ENCODE data around the gene LRRK1.

The LRRK1 gene

DNA sequence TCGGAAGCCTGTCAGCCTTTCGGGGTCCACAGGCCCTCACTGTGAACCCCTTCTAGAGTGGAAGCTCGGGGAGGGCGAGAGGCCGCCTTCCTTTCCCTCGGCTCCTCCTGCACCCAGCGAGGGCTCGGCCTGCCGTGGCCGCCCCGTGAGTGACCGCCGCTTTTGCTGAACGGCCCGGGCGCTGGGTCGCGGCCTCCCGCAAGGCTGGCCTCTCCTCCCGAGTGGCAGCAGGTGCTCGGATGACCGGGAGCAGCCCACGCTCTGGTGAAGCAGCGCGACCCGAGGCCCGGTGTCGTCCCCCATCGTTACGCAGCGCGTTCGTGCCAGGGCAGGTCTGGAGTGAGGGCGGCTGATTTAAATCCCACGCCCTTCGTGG lies 53.8 kb downstream of the LRRK1 start:
- DNase-seq (ENCODE audit: low read depth), result no peak

DNA sequence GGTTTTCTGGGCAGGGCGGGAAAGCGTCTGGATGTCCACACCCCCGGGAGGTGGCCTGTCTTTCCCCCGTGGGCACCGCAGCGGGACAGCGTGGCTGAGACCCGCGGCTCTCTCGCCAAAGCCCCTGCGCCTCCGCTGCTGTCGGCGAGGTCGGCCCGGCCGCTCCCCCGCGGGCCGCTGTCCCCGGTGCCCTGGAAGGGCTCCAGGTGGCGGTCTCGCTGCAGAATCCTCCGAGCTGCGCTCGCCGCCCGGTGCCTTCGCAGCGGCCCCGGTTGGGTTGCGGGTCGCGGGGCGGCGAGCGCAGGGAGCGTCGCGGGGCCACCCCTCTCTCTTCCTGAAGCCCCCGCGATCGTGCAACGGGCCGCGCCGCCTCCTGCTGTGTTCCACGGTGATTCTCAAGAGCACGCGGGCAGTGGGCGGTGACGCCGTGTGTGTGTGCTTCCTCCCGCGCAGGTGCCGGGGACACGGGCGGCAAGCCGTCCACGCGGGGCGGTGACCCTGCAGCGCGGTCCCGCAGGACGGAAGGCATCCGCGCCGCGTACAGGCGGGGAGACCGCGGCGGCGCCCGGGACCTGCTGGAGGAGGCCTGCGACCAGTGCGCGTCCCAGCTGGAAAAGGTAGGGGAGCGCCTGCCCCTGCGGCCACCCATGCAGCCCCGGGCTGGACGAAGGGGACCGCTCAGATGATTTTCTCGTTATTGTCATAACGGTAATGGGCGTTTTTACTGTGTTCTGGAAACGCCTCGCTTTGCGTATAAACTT lies 54.4 kb downstream of the LRRK1 start:
- no peak for DNase-seq (ENCODE audit: low read depth)

DNA sequence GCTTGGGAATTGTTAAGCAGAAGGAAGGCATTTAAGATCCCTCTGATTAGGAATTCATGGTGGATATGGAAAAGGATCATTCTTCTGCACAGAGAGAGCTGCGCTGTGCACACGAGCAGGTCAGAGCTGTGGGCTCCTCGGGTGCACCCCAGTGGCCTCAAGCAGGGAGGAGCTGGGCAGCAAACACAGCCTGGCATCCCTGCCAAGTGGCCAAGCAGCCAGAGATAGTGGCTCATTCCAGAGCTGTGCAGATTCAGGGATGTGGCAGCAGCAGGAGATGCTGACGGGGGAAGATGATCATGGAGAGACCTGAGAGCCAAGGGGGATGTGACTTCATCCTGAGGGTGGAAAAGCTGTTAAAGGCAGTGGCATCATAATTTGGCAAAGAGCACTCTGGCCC lies 55.9 kb downstream of the LRRK1 start:
- no peak for DNase-seq (ENCODE audit: low read depth)

DNA sequence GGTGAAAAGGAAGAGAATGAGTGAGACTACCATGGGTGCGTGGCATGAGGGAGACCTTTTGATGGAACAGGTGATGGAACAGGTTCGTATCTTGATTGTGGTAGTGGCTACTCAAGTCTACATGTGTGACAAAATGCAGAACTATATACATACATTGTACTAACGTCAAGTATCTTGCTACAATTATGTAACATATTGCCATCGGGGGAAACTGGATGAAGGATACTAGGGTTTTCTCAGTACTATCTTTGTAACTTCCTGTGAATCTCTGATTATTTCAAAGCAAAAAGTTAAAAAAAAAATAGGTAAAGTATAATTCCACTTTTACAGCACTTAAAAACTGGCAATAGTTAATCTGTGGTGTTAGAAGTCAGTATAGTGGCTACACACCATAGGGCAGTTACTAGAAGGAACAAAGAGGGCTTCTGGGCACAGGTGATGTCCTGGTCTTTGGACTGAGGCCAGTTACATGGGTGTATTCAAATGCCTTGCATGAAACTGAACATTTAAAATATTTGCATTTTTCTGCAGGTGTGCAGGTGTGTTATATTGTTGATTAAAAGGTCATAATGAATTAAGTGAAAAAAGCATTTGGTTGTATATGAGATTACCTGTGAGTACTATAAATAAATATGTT lies 61.4 kb downstream of the LRRK1 start:
- DNase-seq (ENCODE audit: low read depth), result no peak

DNA sequence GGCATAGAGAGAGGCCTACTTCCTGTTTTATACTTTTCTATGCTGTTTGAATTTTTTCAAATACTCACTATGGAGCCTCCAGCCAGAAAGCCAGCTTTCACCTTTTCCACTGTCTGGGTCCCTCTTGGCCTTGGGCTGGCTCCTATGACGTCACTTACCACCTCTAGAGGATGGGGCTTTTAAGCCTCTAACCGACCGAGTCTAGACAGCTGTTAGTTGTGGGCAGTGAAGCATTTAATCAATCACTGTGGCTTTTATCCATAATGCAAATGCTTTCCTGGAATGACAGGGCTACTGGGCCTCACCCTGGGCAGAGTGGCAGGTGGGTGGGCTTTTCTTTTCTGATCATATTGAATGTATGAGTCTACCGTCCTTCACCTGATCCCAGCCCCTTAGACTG lies 61.9 kb downstream of the LRRK1 start:
- DNase-seq (ENCODE audit: low read depth), result no peak

DNA sequence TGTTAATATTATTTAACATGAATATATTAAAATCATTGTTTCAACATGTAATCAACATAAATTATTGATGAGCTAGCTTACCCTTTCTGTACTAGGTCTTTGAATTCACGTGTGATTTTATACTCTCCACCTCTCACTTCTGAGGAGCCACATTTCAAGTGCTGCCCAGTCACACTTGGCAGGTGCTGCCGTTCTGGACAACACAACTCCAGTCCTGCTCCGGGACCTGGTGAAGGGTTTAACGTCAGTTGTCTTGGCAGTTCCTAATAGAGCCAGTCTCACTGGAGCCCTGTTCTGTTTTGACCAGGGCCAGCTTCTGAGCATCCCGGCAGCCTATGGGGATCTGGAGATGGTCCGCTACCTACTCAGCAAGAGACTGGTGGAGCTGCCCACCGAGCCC lies 64.1 kb downstream of the LRRK1 start:
- DNase-seq (ENCODE audit: low read depth), result no peak

DNA sequence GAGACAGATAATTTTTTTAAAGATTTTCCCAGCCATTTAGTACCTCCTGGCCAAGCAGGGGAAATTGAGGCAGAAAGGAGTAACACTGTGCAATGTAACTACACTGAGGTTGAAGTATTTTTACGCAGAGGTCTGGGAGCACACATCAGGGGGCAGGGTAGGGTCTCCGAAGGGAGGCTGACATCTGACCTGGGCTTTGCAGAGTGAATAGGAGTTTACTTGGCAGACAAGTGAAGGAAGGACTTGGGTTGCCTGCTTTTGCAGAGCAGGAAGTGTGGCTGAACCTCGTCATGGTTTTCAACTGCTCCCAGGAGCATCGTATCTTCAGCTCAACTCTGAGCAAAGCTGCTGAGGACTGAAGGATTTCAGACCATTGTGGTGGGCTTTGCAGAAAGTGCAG lies 66.2 kb downstream of the LRRK1 start:
- no peak for DNase-seq (ENCODE audit: low read depth)

DNA sequence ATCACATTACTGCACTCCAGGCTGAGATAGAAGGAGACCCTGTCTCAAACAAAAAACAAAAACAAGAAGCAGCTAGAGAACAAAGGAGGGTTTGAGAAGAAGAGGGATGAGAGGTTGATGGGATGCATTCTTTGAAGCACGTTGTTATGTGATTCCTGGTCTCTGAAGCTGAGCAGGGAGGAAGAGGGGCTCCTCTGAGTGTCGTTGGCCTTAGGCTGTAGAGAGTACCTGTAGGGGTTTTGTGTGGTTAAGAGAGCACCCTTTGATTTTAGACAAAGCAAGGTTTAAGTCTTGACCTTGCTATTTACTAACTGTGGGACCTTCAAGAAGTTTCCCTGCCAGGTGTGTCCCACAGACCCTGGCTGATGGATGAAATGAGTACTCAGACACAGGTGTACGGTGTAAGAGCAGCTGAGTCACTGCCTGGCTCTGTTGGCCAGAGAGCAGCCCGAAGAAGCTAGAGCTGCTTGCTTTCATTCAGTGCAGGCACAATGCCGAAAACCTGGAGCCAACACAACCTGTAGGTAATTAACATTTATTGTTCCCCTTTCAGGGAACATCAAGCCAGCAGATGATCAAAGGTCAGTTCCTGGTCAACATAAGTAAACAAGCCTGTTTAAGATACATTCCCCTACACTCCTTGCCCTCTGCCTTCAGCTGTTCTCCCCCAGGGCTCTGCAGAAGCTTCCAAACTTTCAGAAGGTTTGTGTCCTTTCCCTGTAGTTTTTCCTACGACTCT lies 67.2 kb downstream of the LRRK1 start:
- DNase-seq (ENCODE audit: low read depth), result no peak

DNA sequence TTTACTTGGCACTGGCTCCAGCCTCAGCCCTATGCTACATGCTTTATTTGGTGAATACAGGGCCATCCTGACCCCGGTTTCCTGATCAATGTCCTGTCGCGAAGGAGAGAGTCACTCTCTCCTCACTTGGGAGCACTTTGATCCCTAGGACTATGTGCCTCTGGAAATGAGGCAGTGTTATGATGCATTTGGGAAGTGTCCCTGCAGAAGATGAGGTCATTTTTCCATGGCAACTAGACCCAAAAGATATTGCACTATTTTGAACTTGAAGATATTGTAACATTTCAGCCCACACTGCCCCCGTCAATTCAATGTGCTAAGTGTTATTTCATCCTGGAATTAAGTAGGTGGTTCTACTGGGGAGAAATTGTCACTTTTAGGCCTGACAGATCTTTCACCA lies 68.0 kb downstream of the LRRK1 start:
- no peak for DNase-seq (ENCODE audit: low read depth)

DNA sequence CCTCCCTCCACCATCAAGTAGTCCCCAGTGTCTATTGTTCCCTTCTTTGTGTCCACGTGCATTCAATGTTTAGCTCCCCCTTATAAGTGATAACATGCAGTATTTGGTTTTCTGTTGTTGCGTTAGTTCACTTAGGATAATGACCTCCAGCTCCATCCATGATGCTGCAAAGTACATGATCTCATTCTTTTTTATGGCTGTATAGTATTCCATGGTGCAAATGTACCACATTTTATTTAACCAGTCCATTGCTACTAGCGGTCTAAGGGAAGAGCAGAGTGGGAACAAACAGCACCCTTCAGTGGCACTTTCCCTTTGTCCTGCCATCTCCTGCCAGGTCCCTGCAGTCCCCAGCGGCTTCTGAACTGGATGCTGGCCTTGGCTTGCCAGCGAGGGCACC lies 69.1 kb downstream of the LRRK1 start:
- DNase-seq (ENCODE audit: low read depth), result no peak

DNA sequence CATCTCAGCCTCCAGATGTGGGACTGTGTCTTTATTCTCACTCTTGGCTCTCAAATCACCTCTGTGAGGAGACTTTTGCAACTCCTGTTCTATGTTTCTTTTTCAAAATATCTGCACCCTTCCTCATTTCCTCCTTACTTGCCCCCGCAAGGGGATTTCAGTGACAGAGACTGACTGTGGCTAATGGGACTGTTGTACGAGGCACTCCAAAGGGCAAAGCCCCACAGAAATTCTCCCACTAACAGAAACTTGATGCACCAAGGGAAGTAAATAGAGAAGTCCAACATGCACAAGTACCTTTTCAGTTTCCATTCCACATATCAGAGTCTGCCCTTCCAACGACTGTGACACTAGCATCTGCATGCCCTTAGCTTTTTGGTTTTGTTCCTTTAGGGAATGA lies 69.7 kb downstream of the LRRK1 start:
- DNase-seq (ENCODE audit: low read depth), result no peak

DNA sequence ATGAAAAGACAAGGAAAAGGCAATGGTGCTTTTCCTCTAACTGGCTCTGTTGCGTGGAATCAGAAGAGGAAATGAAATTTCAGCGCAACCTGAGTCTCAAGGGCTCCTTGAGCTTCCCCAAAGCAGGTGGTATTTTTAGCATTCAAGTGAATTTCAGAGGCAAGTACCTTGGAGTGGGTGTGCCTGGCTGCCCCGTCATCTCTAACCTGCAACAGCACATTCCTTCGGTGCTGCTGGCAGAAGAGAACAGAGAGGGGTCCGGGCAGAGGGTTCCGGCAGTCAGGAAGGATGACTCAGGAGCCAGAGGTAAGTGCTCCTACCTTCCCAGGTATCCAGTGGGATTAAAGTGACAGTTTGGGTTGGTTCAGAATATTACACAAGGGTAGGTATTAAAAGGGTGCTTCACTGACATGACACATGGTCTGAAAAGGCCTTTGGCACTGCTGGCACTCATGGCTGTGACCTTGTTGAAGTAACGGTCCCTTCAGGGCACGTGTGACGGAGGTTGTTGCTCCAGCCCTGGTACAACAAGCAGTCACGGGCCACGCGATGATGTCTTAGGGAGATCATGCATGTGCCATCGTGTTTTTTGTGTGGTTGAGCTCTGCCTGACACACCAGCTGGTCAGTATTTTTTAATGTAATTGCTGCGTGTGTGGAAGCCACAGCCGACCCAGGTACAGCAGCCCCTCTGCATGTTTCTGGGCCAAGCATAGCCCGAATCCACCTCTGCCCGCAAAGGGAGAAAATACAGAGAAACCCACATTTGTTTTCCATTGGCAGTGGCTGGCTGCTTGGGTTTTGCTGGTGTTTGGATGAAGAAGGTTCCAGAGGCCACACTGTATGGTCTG lies 75.7 kb downstream of the LRRK1 start:
- DNase-seq (ENCODE audit: low read depth), result no peak

DNA sequence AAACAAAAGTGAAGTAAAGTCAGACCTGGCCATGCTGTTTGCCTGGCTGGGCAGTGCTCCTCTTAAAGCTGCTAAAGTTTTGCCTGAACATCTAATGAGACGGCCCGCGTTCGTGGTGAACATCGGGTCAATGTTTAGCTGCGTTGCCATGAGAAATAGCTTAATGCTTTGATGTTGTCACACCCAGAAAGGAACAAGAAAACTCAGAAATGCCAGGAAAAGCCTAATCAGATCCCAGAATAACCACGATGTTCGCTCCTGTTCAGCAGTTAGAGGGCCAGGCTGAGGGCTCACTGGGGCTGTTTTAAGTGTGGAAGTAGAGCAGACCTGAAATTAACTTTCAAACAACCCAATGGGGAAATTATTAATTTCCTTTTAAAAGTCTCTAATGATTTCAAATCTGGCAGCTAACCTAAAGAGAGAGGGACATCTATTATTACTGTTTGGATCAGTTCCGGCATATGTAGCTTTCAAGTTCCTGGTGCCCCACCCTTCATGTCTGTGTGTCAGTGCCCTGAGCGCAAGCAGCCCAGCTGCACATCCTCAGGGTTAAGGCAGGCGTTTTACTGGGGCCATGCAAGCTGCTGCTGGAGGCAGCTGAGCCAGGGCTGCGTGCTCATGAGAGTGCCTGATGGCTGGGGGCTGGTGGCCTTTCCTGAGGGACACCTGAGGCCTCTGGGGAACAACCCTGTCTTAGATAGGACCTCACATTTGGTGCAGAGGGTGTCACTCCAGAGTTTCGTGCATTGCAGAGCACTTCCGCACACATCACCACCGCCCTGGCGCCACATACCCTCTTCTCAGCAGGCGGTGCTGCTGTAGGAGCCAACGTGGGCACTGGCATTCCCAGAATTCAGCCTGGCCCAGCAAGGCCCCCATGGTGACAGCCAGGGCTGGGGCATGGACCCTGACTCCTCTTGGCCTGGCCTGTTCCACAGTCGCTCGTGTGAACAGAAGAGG lies 76.6 kb downstream of the LRRK1 start:
- no peak for DNase-seq (ENCODE audit: low read depth)

DNA sequence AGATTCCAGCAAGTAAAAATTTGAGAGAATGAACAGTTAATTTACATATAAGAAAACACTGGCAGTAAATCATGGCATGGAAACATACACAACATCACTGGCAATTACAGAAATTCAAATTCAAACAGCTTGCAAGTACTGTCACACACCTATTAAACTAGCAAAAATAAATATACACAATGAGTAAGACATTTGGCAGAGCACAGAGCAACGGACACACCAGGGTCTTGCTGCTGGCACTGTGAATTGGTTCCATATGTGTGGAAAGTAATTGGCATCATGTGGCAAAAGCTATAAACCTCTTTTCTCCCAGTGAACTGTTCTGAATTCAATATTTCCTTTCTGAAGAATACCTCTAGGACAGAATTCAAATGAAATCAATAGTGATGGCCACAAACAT lies 78.3 kb downstream of the LRRK1 start:
- no peak for DNase-seq (ENCODE audit: low read depth)

DNA sequence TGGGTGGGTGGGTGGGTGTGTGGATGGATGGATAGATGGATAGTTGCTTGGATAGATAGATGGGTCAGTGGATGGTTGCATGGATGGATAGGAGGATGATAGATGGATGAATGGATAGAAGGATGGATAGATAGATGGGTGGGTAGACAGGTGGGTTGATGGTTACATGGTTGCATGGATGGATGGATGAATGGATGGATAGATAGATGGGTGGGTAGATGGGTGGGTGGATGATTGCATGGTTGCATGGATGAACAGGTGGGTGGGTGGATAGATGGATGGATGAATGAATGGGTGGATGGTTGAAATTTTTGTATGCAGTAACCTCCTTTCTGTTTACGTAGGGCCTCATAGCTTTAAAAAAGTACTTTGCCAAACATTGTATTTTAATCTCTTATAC lies 79.5 kb downstream of the LRRK1 start:
- DNase-seq (ENCODE audit: low read depth), result no peak

DNA sequence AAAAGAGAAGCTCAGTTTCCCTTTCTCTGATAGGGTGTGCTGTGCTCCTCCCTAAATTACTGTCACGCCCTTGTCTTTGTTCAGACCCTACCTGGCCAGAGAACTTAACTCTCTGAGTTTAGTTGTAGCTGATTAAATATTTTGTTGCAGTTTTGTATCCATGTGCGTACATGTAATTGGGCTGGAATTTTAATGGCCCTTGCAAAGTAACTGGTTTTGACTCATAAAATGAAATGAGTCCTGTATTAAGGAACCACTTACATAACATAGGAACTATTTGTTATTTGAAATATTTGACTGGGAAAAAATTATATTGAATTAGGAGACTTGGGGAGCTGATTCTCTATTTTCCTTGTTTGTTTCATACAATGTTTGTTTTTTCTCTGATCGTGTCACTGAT lies 80.2 kb downstream of the LRRK1 start:
- DNase-seq (ENCODE audit: low read depth), result no peak

DNA sequence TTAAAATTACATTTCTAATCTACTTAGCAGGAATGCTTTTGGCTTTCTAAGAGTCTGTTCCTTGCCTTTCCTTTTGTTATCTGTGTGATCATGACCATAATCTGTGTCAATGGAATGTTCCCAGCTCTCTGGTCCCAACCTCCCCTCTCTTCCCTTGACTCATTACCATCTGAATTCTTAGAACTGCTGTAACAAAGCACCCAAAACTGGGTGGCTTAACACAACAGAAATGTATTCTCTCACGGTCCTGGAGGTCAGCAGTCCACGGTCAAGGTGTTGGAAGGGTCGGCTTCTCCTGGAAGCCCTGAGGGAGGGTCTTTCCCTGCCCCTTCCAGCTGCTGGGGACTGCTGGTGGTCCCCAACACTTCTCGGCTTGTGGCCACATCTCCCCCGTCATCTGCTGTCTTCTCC lies 81.1 kb downstream of the LRRK1 start:
- DNase-seq (ENCODE audit: low read depth), result no peak

DNA sequence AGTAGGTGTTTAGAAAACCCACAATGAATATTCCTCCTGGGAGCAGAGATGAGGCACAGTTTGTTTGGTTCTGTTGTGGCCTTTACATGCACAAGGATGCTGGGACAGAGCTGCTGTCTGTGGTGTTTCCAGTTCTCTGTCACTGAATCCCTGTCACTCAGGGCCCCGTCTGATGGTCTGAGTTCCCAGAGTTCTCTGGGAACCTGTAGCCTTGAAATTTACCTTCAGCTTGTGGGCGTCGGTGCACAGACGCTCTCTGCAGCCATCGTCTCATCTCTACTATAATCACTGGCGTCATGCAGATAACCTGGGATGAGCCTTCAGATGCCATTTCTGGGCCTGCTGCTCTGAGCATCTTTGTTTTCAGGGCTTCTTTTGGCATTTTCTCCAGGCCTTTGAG lies 81.9 kb downstream of the LRRK1 start:
- DNase-seq (ENCODE audit: low read depth), result no peak

DNA sequence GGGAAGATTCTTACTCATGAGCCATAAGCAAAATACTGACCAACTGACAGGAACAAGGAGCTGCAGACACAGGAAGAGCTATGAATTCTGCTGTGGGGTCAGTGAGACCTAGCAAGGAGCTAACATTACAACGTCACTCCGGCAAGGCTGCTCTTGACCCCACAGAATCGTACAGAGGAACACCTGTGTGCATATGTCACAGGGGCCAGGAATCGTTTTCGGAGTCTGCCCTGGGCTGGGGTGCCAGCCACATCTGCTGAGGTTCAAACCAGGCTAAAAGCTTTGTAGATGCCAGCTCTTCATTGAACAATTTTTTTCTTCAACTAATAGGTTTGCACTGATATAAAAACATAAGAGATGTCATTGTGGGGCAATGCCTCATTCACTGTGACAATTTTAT lies 82.6 kb downstream of the LRRK1 start:
- no peak for DNase-seq (ENCODE audit: low read depth)

DNA sequence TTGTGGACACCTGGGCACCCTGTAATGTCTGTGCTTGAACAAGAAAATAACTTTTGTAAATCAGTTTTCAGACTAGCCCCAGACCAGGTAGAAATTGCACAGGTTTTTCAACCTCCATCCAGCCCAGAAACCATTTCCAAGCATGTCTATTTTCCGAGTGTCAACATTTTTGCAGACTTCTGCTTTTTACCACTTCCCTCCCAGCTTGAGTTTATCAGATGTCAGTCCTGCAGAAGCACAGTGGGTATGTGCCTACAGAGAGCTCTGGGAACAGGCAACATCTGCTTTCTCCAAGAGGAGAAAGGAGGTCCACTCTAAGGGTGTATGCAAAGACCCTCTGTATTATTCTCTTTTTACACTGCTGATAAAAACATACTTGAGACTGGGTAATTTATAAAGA lies 83.9 kb downstream of the LRRK1 start:
- no peak for DNase-seq (ENCODE audit: low read depth)

DNA sequence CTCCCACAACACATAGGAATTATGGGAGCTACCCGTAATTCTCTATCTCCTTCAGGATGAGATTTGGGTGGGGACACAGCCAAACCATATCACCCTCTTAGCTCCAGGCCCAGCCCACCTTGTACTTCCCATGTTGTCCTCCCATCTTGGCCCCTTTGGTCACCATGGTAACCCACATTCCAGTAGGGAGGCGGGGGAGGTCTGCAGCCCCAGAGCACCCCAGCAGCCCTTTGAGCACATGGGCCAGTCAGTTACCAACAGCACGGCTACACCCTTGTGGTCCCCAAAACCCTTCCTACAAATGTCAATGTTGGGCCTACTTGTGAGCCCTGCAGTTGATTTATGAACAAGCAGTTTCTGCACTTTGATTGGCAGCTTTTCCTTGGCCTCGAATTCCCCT lies 84.5 kb downstream of the LRRK1 start:
- DNase-seq (ENCODE audit: low read depth), result no peak
